CD4-positive, alpha-beta memory T cell (primary cell): ENCODE data around the gene LAGE3. TPM values are rescaled to one million over a fixed set of nuclear protein-coding genes. Genes with fewer than 3 reads are reported as not detected.

Source experiments
- CTCF ChIA-PET: fragments of 350-600 bp; sonication (Branson Sonifier 250); formaldehyde crosslinking; loops from one replicate; lab custom pipeline; 2021; ENCODE audit warnings: inconsistent platforms; ENCODE audit not compliant: partially characterized antibody; lab: Charles Lee
- POLR2A ChIA-PET: fragments of 350-600 bp; sonication (Branson Sonifier 250); formaldehyde crosslinking; loops from one replicate; lab custom pipeline; 2021; ENCODE audit not compliant: partially characterized antibody; lab: Charles Lee
- DNase-seq, 5 donors: peaks; one replicate each; pipeline versions ENCODE4 v3.0.0 to v3.0.0-alpha.2; 2020 to 2022; ENCODE audit warnings: mixed read lengths in 1 of 5
- H3K27ac ChIP-seq: one replicate; pipeline ENCODE4 v1.7.0; 2013; ENCODE audit warnings: low read depth, low read length
- H3K27me3 ChIP-seq: 2 replicates; pipeline ENCODE4 v1.7.0; 2013; ENCODE audit warnings: mild to moderate bottlenecking, low read length, moderate library complexity; ENCODE audit not compliant: insufficient read depth
- H3K36me3 ChIP-seq: 2 replicates; pipeline ENCODE4 v1.7.0; 2013; ENCODE audit warnings: mild to moderate bottlenecking, low read length, moderate library complexity; ENCODE audit not compliant: insufficient read depth
- H3K4me1 ChIP-seq: 2 replicates; pipeline ENCODE4 v1.7.0; 2013; ENCODE audit warnings: mild to moderate bottlenecking, low read length, moderate library complexity; ENCODE audit not compliant: insufficient read depth
- H3K4me3 ChIP-seq, 2 donors: one replicate each; pipeline ENCODE4 v1.7.0; 2013; ENCODE audit warnings: low read length in 2 of 2, mild to moderate bottlenecking in 1 of 2
- H3K9me3 ChIP-seq, 2 donors: one replicate each; pipeline ENCODE4 v1.7.0; 2013; ENCODE audit warnings: low read length in 2 of 2, control low read depth in 1 of 2; ENCODE audit not compliant: control insufficient read depth in 1 of 2
- H3K27ac Mint-ChIP-seq, 7 donors: one replicate each; pipeline ENCODE4 v1.8.0; 2020 to 2021; ENCODE audit warnings: mixed read lengths in 7 of 7, mild to moderate bottlenecking in 6 of 7, inconsistent platforms in 3 of 7, moderate library complexity in 3 of 7
- H3K27me3 Mint-ChIP-seq, 2 donors: one replicate each; pipeline ENCODE4 v1.8.0; 2020 to 2021; ENCODE audit warnings: mixed read lengths in 2 of 2
- H3K36me3 Mint-ChIP-seq, 2 donors: one replicate each; pipeline ENCODE4 v1.8.0; 2020 to 2021; ENCODE audit warnings: mixed read lengths in 2 of 2, inconsistent platforms in 1 of 2, mild to moderate bottlenecking in 1 of 2
- H3K4me1 Mint-ChIP-seq, 4 donors: one replicate each; pipeline ENCODE4 v1.8.0; 2020 to 2021; ENCODE audit warnings: mixed read lengths in 4 of 4, mild to moderate bottlenecking in 1 of 4
- H3K4me3 Mint-ChIP-seq, 8 donors: one replicate each; pipeline ENCODE4 v1.8.0; 2020 to 2021; ENCODE audit warnings: mixed read lengths in 8 of 8, mild to moderate bottlenecking in 7 of 8, moderate library complexity in 6 of 8, inconsistent platforms in 3 of 8
- H3K9me3 Mint-ChIP-seq, 8 donors: one replicate each; pipeline ENCODE4 v1.8.0; 2020 to 2021; ENCODE audit warnings: mixed read lengths in 8 of 8, mild to moderate bottlenecking in 5 of 8, inconsistent platforms in 3 of 8, moderate library complexity in 1 of 8
- intact Hi-C: fragments of 100-400 bp; cut with micrococcal nuclease; formaldehyde crosslinking; loops from one replicate; pipeline ENCODE4 v1.15.1; 2023
- polyA plus RNA-seq, 2 donors: library from polyadenylated mRNA; unstranded; fragments of 300-500 nt; fragmentation: Illumina TruSeq; gene quantifications; one replicate each; pipeline ENCODE4 v1.2.3, GENCODE V29; 2021
- total RNA-seq, 2 experiments: library from RNA; stranded (reverse); gene quantifications; one replicate each; pipeline ENCODE4 v1.2.3, GENCODE V29; 2021

LAGE3 gene
- total and polyA plus RNA-seq, 4 experiments from 2014 or later = 18.5 to 58.0 (median 32.7) TPM

DNA sequence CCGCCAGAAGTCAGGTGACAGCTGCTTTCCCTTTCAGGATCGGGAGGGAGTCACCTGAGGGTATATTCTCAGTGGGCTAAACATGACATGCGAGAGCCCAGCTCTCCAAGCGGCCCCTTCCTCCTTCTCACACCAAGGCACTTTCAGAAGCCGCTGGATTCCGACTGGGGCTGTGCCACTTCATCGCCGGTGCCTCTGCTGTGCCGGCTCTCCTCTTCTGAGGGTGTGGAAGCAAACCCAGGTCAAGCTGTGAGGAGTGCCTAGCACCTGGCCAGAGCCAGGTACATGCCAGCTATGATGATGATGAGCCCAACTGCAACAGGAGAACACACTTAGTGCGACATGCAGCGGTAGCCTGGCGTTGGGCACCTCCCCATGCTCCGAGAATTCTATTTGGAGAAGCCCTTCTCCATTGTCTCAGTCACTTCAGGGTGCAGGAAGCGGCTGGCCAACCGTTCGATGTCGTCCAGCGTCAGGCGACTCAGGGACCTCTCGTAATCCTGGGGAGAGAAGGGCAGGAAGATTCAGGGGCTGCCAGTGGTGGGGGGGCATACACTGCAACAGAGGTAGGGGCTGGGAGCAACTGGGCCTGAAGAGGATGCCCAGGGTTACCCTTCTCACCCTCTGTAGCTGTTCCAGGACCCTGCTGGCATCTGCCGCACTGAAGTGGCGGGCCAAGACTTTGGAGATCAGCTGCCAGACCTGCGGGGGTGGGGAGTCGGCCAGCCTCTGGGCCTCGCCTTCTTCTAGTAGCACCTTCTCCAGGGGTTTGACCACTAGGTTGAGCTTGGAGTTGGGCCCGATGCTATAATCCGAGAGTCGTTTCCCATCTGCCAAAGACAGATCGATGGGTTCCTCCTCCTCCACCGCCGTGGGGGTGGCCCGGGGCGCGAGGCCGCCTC is 6.3 kb upstream of the LAGE3 start:
- H3K27ac ChIP-seq = peak overlapping the region; percentile 62
- DNase-seq = no peak
- Mint-ChIP-seq H3K4me3 (peak overlapping the region; percentile 54 to 75 (median 68)), H3K27me3 (no peaks in the 10 kb centered on the region), H3K27ac (peak overlapping the region in 5 of 7 donors; percentile 9 to 77 (median 27)), H3K4me1 (peaks cover 5 to 45% (median 13%) of the 10 kb centered on the region in 4 donors), H3K9me3 (no peaks in the 10 kb centered on the region), H3K36me3 (peaks cover 0 to 7% of the 10 kb centered on the region in 2 donors)
- POLR2A ChIA-PET = interaction anchor here (0.6 to 8.9 kb wide), 17 partner anchors 9 to 514 kb away, joined by 3 to 111 read pairs (median 6); partner anchors contain the start of genes ATP6AP1, FAM3A, G6PD and HCFC1
- intact Hi-C loops = no loop called here
- no peaks in the 10 kb centered on the region for H3K9me3 ChIP-seq
- CTCF ChIA-PET = interaction anchor here (3.4 kb wide), 1 partner anchor 42 kb away, joined by 10 read pairs; no protein-coding TSS in a partner anchor
- H3K4me1 ChIP-seq = peaks cover 44% of the 10 kb centered on the region
- no peaks in the 10 kb centered on the region for H3K27me3 ChIP-seq
- H3K36me3 ChIP-seq = no peaks in the 10 kb centered on the region
- peak overlapping the region; percentile 17 to 35 for H3K4me3 ChIP-seq

DNA sequence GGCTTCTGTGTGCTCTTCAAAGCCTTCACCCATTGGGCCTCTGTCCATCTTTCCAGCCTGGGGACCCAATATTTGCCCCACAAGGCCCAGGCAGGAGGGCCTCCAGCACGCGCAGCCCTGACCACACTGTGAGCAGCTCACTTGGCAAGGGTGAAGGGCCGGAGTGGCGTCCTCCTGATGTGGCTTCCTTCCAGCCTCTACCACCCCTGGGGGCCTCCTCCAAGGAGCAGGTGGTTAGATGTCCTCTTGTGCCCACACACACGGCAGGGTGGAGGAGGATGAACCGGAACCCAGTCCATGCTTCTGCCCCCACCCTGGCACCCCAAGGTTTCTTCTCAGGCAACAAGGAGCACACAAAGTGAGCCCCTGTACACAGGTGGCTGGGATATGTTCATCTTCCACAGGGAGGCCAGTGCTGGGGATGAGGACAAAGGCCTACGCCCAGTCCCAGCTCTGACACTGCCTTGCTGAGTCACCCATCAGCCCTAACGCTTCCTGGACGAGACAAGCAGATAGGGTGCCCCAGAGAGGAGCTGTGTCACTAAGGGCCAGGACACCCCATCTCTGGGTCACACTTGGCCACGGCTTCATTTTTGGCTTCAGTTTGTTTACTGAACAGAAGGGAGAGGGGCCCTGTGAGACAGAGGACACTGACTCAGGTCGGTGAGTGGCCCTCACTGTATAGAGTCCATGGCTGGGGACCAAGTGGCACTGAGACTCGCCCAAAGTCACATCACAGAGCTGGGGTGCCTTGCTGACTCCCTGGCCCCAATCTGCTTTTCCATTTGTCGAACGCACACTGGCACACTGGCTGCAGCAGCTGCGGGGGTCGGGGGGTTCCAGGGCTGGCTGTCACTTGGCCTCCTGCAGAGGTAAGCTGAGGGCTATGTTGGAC is 5.4 kb upstream of the LAGE3 start:
- peaks cover 45% of the 10 kb centered on the region for H3K4me1 ChIP-seq
- no peak overlapping the region for H3K27ac ChIP-seq
- no peaks in the 10 kb centered on the region for H3K27me3 ChIP-seq
- H3K27ac Mint-ChIP-seq = peak overlapping the region in 1 of 7 donors; percentile 27
- H3K9me3 ChIP-seq = no peaks in the 10 kb centered on the region
- H3K27me3 Mint-ChIP-seq = no peaks in the 10 kb centered on the region
- POLR2A ChIA-PET = interaction anchor here (1.0 to 8.9 kb wide), 7 partner anchors 26 to 690 kb away, joined by 3 to 111 read pairs (median 7); partner anchors contain the start of genes FAM3A, IDH3G, PLXNA3 and RPL10
- H3K4me3 ChIP-seq = no peak overlapping the region
- no peak for DNase-seq
- intact Hi-C loops = no loop called here
- peaks cover 2 to 42% (median 11%) of the 10 kb centered on the region in 4 donors for H3K4me1 Mint-ChIP-seq
- CTCF ChIA-PET = interaction anchor here (3.4 kb wide), 1 partner anchor 43 kb away, joined by 10 read pairs; no protein-coding TSS in a partner anchor
- no peaks in the 10 kb centered on the region for H3K9me3 Mint-ChIP-seq
- peaks cover 0 to 7% of the 10 kb centered on the region in 2 donors for H3K36me3 Mint-ChIP-seq
- no peaks in the 10 kb centered on the region for H3K36me3 ChIP-seq
- H3K4me3 Mint-ChIP-seq = peak overlapping the region in 5 of 8 donors; percentile 12 to 73 (median 50)

DNA sequence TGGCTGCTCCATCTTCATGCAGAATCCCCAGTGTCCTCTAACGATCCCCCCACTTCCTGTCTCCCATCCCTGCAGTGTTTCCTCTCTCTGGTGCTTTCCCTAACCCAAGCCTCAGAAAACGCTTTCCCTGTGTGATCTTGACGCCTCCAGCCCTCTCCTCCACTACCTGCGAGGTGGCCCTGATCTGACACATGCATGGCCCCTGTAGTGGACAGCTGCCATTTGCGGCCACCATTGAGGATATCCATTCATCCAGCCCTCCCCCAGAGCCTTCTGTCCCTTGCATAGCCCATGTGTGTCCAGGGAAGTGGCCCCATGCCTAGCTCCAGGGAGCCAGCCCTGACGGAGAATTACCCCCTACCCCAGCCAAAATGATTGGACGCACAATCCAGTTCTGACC is 4.2 kb upstream of the LAGE3 start:
- Histone ChIP-seq H3K9me3 (no peaks in the 10 kb centered on the region), H3K4me1 (peaks cover 39% of the 10 kb centered on the region), H3K27ac (no peak overlapping the region), H3K27me3 (no peaks in the 10 kb centered on the region), H3K36me3 (no peaks in the 10 kb centered on the region), H3K4me3 (no peak overlapping the region)
- ChIA-PET POLR2A (interaction anchor here (1.0 to 8.9 kb wide), 4 partner anchors 25 to 689 kb away, joined by 3 to 111 read pairs (median 20); partner anchors contain the start of genes IDH3G, PLXNA3, RPL10 and SSR4), CTCF (no interaction called here)
- Mint-ChIP-seq H3K4me3 (peak overlapping the region in 2 of 8 donors; percentile 9 to 48), H3K9me3 (no peaks in the 10 kb centered on the region), H3K4me1 (peaks cover 4 to 35% (median 12%) of the 10 kb centered on the region in 4 donors), H3K27ac (peak overlapping the region in 1 of 7 donors; percentile 6), H3K27me3 (no peaks in the 10 kb centered on the region), H3K36me3 (peaks cover 0 to 5% of the 10 kb centered on the region in 2 donors)
- intact Hi-C loops = no loop called here
- no peak for DNase-seq

DNA sequence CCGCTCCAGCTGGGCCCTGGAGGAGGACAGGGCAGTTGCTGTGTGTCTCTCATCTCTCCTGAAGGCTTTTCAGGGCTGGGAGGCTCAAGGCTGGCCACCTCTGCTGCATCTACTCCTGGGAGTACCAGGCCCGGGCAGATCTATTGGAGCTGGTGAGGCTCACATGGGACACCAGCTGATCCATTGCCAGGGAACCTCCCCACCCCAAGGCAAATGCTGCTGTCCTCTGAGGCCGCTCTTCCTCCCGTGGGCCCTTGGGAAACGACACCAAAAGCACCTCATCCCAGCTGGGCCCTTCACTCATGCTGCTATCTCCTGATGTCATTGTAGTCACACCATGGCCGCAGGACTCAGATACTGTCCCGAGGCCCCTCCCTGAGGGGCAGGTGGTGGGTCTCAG is 3.7 kb upstream of the LAGE3 start:
- H3K9me3 ChIP-seq = no peaks in the 10 kb centered on the region
- peaks cover 5 to 30% (median 8%) of the 10 kb centered on the region in 4 donors for H3K4me1 Mint-ChIP-seq
- H3K4me1 ChIP-seq = peaks cover 39% of the 10 kb centered on the region
- H3K36me3 Mint-ChIP-seq = peaks cover 0 to 5% of the 10 kb centered on the region in 2 donors
- ChIA-PET POLR2A (interaction anchor here (1.5 to 8.9 kb wide), 2 partner anchors 43 to 84 kb away, joined by 3 to 111 read pairs; partner anchors contain the start of gene RPL10), CTCF (no interaction called here)
- H3K27me3 Mint-ChIP-seq = no peaks in the 10 kb centered on the region
- no peak for DNase-seq
- no peak overlapping the region for H3K4me3 Mint-ChIP-seq
- peak overlapping the region in 1 of 7 donors; percentile 89 for H3K27ac Mint-ChIP-seq
- no peaks in the 10 kb centered on the region for H3K36me3 ChIP-seq
- no peak overlapping the region for H3K27ac ChIP-seq
- intact Hi-C loops = no loop called here
- H3K27me3 ChIP-seq = no peaks in the 10 kb centered on the region
- no peak overlapping the region for H3K4me3 ChIP-seq
- no peaks in the 10 kb centered on the region for H3K9me3 Mint-ChIP-seq

DNA sequence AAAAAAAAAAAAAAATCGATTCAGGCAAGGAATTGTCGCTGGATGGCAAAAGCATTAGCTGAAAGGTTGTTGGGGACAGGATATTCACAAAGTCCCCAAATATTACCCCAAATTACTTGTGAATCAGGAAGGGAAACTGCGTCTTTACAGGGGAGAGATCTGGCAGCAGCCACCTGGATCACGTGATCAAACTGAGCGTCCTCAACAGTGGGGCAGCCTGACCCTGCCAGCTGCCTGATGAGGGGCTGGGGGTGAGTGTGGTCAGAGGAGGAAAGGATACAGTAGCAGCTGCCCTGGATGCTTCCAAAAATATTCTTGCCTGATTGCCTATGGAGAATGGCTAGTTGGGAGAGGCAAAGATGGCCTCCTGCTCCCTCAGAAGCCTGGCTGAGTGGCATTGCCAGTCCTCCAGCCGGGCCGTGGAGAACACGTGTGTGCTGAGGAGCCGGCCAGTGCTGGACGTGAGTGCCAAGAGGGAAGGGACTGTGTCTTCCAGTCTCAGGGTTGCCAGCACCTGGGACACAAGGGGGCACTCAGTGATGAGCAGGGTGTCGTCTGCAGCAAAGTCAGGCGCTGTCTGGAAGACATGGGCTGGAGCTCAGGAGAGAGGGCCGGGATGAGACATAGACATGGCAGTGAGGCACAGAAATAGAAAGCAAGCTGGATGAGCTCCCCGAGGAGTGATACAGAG is 3.0 kb upstream of the LAGE3 start:
- H3K27me3 ChIP-seq = no peaks in the 10 kb centered on the region
- Mint-ChIP-seq H3K27me3 (no peaks in the 10 kb centered on the region), H3K9me3 (no peaks in the 10 kb centered on the region), H3K36me3 (peaks cover 0 to 4% of the 10 kb centered on the region in 2 donors), H3K27ac (peak overlapping the region in 2 of 7 donors; percentile 15 to 89), H3K4me3 (peak overlapping the region in 1 of 8 donors; percentile 24), H3K4me1 (peaks cover 5 to 28% (median 11%) of the 10 kb centered on the region in 4 donors)
- no peaks in the 10 kb centered on the region for H3K36me3 ChIP-seq
- no peak for DNase-seq
- H3K4me1 ChIP-seq = peaks cover 40% of the 10 kb centered on the region
- intact Hi-C loops = no loop called here
- H3K4me3 ChIP-seq = no peak overlapping the region
- CTCF ChIA-PET = interaction anchor here (1.2 kb wide), 1 partner anchor 45 kb away, joined by 3 read pairs; no protein-coding TSS in a partner anchor
- no peak overlapping the region for H3K27ac ChIP-seq
- POLR2A ChIA-PET = interaction anchor here (1.5 to 1.6 kb wide), 2 partner anchors 35 to 42 kb away, joined by 3 to 5 read pairs; partner anchors contain the start of gene FAM3A
- no peaks in the 10 kb centered on the region for H3K9me3 ChIP-seq

DNA sequence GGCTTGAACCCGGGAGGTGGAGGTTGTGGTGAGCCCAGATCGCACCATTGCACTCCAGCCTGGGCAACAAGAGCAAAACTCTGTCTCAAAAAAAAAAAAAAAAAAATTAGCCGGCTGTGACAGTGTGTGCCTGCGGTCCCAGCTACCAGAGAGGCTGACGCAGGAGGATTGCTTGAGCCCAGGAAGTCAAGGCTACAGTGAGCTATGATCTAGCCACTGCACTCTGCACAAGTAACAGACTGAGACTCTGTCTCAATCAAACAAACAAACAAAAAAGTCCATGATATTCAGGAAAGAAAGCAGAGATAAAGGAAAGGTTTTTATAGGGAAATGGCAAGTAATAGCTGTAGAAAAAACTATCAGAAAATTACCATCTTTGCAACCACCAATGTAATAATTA is 2.1 kb upstream of the LAGE3 start:
- H3K27me3 Mint-ChIP-seq = no peaks in the 10 kb centered on the region
- H3K4me3 Mint-ChIP-seq = no peak overlapping the region
- intact Hi-C loops = no loop called here
- peak overlapping the region in 1 of 7 donors; percentile 65 for H3K27ac Mint-ChIP-seq
- no peaks in the 10 kb centered on the region for H3K9me3 Mint-ChIP-seq
- DNase-seq = no peak
- CTCF ChIA-PET = interaction anchor here (1.2 kb wide), 1 partner anchor 46 kb away, joined by 3 read pairs; no protein-coding TSS in a partner anchor
- peaks cover 0 to 2% of the 10 kb centered on the region in 2 donors for H3K36me3 Mint-ChIP-seq
- H3K9me3 ChIP-seq = no peaks in the 10 kb centered on the region
- peaks cover 38% of the 10 kb centered on the region for H3K4me1 ChIP-seq
- peaks cover 5 to 31% (median 10%) of the 10 kb centered on the region in 4 donors for H3K4me1 Mint-ChIP-seq
- no peak overlapping the region for H3K27ac ChIP-seq
- no peaks in the 10 kb centered on the region for H3K27me3 ChIP-seq
- no peak overlapping the region for H3K4me3 ChIP-seq
- POLR2A ChIA-PET = interaction anchor here (1.5 to 2.3 kb wide), 3 partner anchors 9 to 41 kb away, joined by 3 to 20 read pairs (median 5); partner anchors contain the start of genes FAM3A and SLC10A3
- H3K36me3 ChIP-seq = no peaks in the 10 kb centered on the region
